ENCODE results near the gene KLKB1.

KLKB1 gene

DNA sequence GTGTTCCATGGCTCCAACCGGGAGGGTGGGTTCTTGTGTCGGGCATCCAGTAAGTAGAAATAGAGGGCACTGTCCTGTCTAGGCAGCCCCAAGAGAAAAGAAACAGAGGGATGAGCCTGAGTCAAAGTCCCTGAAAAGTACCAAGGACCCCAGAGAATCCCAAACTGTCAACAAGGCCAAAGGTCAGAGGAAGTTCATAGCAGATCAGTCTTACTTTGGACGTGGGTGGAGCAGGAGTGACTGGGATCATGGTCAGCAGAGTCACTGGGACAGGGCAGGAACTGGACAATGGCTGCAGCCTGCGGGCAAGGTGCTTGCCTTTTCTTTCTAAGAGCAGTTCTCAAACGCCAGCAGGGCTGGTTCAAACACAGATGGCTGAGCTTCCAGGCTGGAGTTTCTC is 56.0 kb downstream of the KLKB1 start:
- H3K9me3 ChIP-seq (replicated peaks; ENCODE audit: insufficient read depth, low read length): no peaks in the 10 kb centered on the region
- DNase-seq: no peak
- H3K4me1 ChIP-seq (ENCODE audit: low read length): no peaks in the 10 kb centered on the region
- no peak overlapping the region for H3K27ac ChIP-seq (ENCODE audit: low read length)
- H3K27me3 ChIP-seq (replicated peaks; ENCODE audit: insufficient read depth, low read length): no peaks in the 10 kb centered on the region
- H2AFZ ChIP-seq (ENCODE audit: low read length): no peak overlapping the region
- no peaks in the 10 kb centered on the region for H4K20me1 ChIP-seq (ENCODE audit: insufficient read depth, low read length)
- no peaks in the 10 kb centered on the region for H3F3A ChIP-seq (ENCODE audit: insufficient read depth, low read length)
- H3K4me3 ChIP-seq (ENCODE audit: low read length): no peak overlapping the region
- H3K4me2 ChIP-seq (ENCODE audit: low read depth, low read length): no peak overlapping the region
- TF ChIP-seq, protein P1, sequence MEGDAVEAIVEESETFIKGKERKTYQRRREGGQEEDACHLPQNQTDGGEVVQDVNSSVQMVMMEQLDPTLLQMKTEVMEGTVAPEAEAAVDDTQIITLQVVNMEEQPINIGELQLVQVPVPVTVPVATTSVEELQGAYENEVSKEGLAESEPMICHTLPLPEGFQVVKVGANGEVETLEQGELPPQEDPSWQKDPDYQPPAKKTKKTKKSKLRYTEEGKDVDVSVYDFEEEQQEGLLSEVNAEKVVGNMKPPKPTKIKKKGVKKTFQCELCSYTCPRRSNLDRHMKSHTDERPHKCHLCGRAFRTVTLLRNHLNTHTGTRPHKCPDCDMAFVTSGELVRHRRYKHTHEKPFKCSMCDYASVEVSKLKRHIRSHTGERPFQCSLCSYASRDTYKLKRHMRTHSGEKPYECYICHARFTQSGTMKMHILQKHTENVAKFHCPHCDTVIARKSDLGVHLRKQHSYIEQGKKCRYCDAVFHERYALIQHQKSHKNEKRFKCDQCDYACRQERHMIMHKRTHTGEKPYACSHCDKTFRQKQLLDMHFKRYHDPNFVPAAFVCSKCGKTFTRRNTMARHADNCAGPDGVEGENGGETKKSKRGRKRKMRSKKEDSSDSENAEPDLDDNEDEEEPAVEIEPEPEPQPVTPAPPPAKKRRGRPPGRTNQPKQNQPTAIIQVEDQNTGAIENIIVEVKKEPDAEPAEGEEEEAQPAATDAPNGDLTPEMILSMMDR (IDR thresholded peaks at IDR 0.05; ENCODE audit: low read length): no peak
- TF ChIP-seq EZH2 (optimal IDR thresholded peaks at IDR 0.05; ENCODE audit: low read depth, low read length): no peak
- TF ChIP-seq EZH2phosphoT487 (IDR thresholded peaks at IDR 0.05; ENCODE audit: low read length): no peak
- H3K9me2 ChIP-seq (replicated peaks; ENCODE audit: insufficient read depth, low read length): no peaks in the 10 kb centered on the region
- no peak overlapping the region for H3K9ac ChIP-seq (ENCODE audit: low read length)
- H3K79me2 ChIP-seq (ENCODE audit: low read length): no peaks in the 10 kb centered on the region
- no peaks in the 10 kb centered on the region for H3K36me3 ChIP-seq (replicated peaks; ENCODE audit: insufficient read depth, low read length)

DNA sequence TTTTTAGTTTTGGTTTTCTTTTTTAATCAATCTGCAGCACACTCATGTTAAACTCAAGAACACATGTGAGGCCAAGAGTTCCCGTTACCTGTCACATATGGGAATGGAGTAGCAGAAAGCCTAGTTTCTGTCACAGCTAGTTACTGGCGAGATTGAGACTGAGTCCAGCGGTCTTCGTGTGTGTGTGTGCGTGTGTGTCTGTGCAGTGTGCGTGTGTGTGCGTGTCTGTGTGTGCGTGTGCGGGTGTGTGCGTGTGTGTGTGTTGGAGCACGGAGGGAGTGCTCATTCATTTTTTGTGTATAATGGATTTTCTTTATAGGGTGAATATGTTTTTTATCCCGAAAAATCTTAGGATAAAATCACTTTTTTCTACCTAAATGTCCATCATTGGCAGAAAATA is 57.8 kb downstream of the KLKB1 start:
- H3K27ac ChIP-seq (ENCODE audit: low read length): no peak overlapping the region
- no peaks in the 10 kb centered on the region for H3K4me1 ChIP-seq (ENCODE audit: low read length)
- H3K9me2 ChIP-seq (replicated peaks; ENCODE audit: insufficient read depth, low read length): no peaks in the 10 kb centered on the region
- no peak overlapping the region for H2AFZ ChIP-seq (ENCODE audit: low read length)
- no peaks in the 10 kb centered on the region for H3K27me3 ChIP-seq (replicated peaks; ENCODE audit: insufficient read depth, low read length)
- no peak for TF ChIP-seq EZH2phosphoT487 (IDR thresholded peaks at IDR 0.05; ENCODE audit: low read length)
- TF ChIP-seq, protein P1 (IDR thresholded peaks at IDR 0.05; ENCODE audit: low read length): no peak
- TF ChIP-seq EZH2 (optimal IDR thresholded peaks at IDR 0.05; ENCODE audit: low read depth, low read length): no peak
- no peaks in the 10 kb centered on the region for H4K20me1 ChIP-seq (ENCODE audit: insufficient read depth, low read length)
- no peaks in the 10 kb centered on the region for H3K79me2 ChIP-seq (ENCODE audit: low read length)
- H3K4me3 ChIP-seq (ENCODE audit: low read length): no peak overlapping the region
- DNase-seq: no peak
- H3K36me3 ChIP-seq (replicated peaks; ENCODE audit: insufficient read depth, low read length): no peaks in the 10 kb centered on the region
- H3K9me3 ChIP-seq (replicated peaks; ENCODE audit: insufficient read depth, low read length): no peaks in the 10 kb centered on the region
- no peak overlapping the region for H3K9ac ChIP-seq (ENCODE audit: low read length)
- no peaks in the 10 kb centered on the region for H3F3A ChIP-seq (ENCODE audit: insufficient read depth, low read length)
- H3K4me2 ChIP-seq (ENCODE audit: low read depth, low read length): no peak overlapping the region

- Histone ChIP-seq H3K9me3 (replicated peaks; ENCODE audit: insufficient read depth, low read length) (no peaks in the 10 kb centered on the region), H3K9ac (ENCODE audit: low read length) (no peak overlapping the region), H2AFZ (ENCODE audit: low read length) (no peak overlapping the region), H3K27me3 (replicated peaks; ENCODE audit: insufficient read depth, low read length) (no peaks in the 10 kb centered on the region), H3F3A (ENCODE audit: insufficient read depth, low read length) (no peaks in the 10 kb centered on the region), H3K27ac (ENCODE audit: low read length) (no peak overlapping the region), H3K4me3 (ENCODE audit: low read length) (no peak overlapping the region), H3K36me3 (replicated peaks; ENCODE audit: insufficient read depth, low read length) (no peaks in the 10 kb centered on the region), H3K4me1 (ENCODE audit: low read length) (no peaks in the 10 kb centered on the region), H3K9me2 (replicated peaks; ENCODE audit: insufficient read depth, low read length) (no peaks in the 10 kb centered on the region), H4K20me1 (ENCODE audit: insufficient read depth, low read length) (no peaks in the 10 kb centered on the region), H3K4me2 (ENCODE audit: low read depth, low read length) (no peak overlapping the region), H3K79me2 (ENCODE audit: low read length) (no peaks in the 10 kb centered on the region)
- TF ChIP-seq, protein P1 (IDR thresholded peaks at IDR 0.05; ENCODE audit: low read length): no peak
- TF ChIP-seq EZH2 (optimal IDR thresholded peaks at IDR 0.05; ENCODE audit: low read depth, low read length) (no peak), EZH2phosphoT487 (IDR thresholded peaks at IDR 0.05; ENCODE audit: low read length) (no peak)
- DNase-seq: no peak
Measured at GRCh38 chr4:186286581-186286980, 59.3 kb downstream of the KLKB1 start.
